Measurements from ENCODE around the gene TMEM131.
A peak's percentile ranks its signal among the peaks of the same experiment; 100 is the strongest.
"Not testable (repeated sequence)": the region's sequence is repeated elsewhere in the genome, so short reads cannot be mapped to it uniquely, and the experiment has no call there.

The TMEM131 gene

GRCh38 chr2:97848306-97848705 is 147.4 kb downstream of the TMEM131 start:
- no peak for DNase-seq

- not testable (repeated sequence) for DNase-seq
Observed at GRCh38 chr2:97846716-97847115, 149.0 kb downstream of the TMEM131 start.

GRCh38 chr2:97845818-97846217 is 149.9 kb downstream of the TMEM131 start:
- DNase-seq, result no peak

GRCh38 chr2:97845133-97845532 is 150.6 kb downstream of the TMEM131 start:
- DNase-seq, result no peak

GRCh38 chr2:97844311-97844859 is 151.4 kb downstream of the TMEM131 start:
- DNase-seq, result no peak

GRCh38 chr2:97840198-97840597 is 155.6 kb downstream of the TMEM131 start:
- no peak for DNase-seq

GRCh38 chr2:97834610-97835009 is 161.1 kb downstream of the TMEM131 start:
- DNase-seq, result no peak

- no peak for DNase-seq
Observed at GRCh38 chr2:97831121-97831520, 164.6 kb downstream of the TMEM131 start.

GRCh38 chr2:97829255-97829654 is 166.5 kb downstream of the TMEM131 start:
- not testable (repeated sequence) for DNase-seq

- DNase-seq, result not testable (repeated sequence)
Observed at GRCh38 chr2:97827013-97827412, 168.7 kb downstream of the TMEM131 start.

GRCh38 chr2:97826266-97826847 is 169.4 kb downstream of the TMEM131 start:
- DNase-seq, result not testable (repeated sequence)

- DNase-seq, result not testable (repeated sequence)
Observed at GRCh38 chr2:97824011-97824410, 171.7 kb downstream of the TMEM131 start.

- not testable (repeated sequence) for DNase-seq
Observed at GRCh38 chr2:97821862-97822261, 173.9 kb downstream of the TMEM131 start.

GRCh38 chr2:97819754-97820153 is 176.0 kb downstream of the TMEM131 start:
- no peak for DNase-seq

GRCh38 chr2:97816411-97816810 is 179.3 kb downstream of the TMEM131 start:
- DNase-seq, result no peak

GRCh38 chr2:97812931-97813330 is 182.8 kb downstream of the TMEM131 start:
- no peak for DNase-seq

- DNase-seq, result no peak
Observed at GRCh38 chr2:97808816-97809215, 186.9 kb downstream of the TMEM131 start.

- peak; percentile 93 for DNase-seq
Observed at GRCh38 chr2:97806738-97807618, 188.8 kb downstream of the TMEM131 start.

GRCh38 chr2:97805776-97806175 is 190.0 kb downstream of the TMEM131 start:
- DNase-seq, result no peak

- no peak for DNase-seq
Observed at GRCh38 chr2:97801028-97801427, 194.7 kb downstream of the TMEM131 start.

- no peak for DNase-seq
Observed at GRCh38 chr2:97798416-97798815, 197.3 kb downstream of the TMEM131 start.

- no peak for DNase-seq
Observed at GRCh38 chr2:97797355-97797754, 198.4 kb downstream of the TMEM131 start.

- no peak for DNase-seq
Observed at GRCh38 chr2:97796465-97797126, 199.2 kb downstream of the TMEM131 start.

Data from DMS53 (cell line).